Osteocyte (in vitro differentiated cells): Measurements from ENCODE around the gene PTN. TPM values are rescaled to one million over a fixed set of nuclear protein-coding genes. Genes with fewer than 3 reads are reported as not detected.

Experiments
- DNase-seq: peaks from one replicate; pipeline ENCODE4 v3.0.0; 2021; ENCODE audit warnings: mixed read lengths; ENCODE audit not compliant: unreplicated experiment; ENCODE audit errors: extremely low spot score
- H3K27ac Mint-ChIP-seq: one replicate; pipeline ENCODE4 v1.8.0; 2021; ENCODE audit warnings: mild to moderate bottlenecking, mixed read lengths; ENCODE audit not compliant: unreplicated experiment
- H3K27me3 Mint-ChIP-seq: one replicate; pipeline ENCODE4 v1.8.0; 2021; ENCODE audit warnings: mixed read lengths; ENCODE audit not compliant: unreplicated experiment
- H3K36me3 Mint-ChIP-seq: one replicate; pipeline ENCODE4 v1.8.0; 2021; ENCODE audit warnings: mixed read lengths; ENCODE audit not compliant: unreplicated experiment
- H3K4me1 Mint-ChIP-seq: one replicate; pipeline ENCODE4 v1.8.0; 2021; ENCODE audit warnings: mixed read lengths; ENCODE audit not compliant: unreplicated experiment
- H3K4me3 Mint-ChIP-seq: one replicate; pipeline ENCODE4 v1.8.0; 2021; ENCODE audit warnings: mild to moderate bottlenecking, moderate library complexity, mixed read lengths; ENCODE audit not compliant: unreplicated experiment
- H3K9me3 Mint-ChIP-seq: one replicate; pipeline ENCODE4 v1.8.0; 2021; ENCODE audit warnings: mixed read lengths; ENCODE audit not compliant: unreplicated experiment
- CTCF ChIP-seq: fragments of 200-600 bp; sonication (generic); IDR thresholded peaks from 2 replicates; pipeline ENCODE4 v1.5.0; 2021; ENCODE audit warnings: antibody characterized with exemption, mild to moderate bottlenecking, moderate library complexity
- total RNA-seq: library from RNA; stranded (reverse); gene quantifications from 2 replicates; pipeline ENCODE4 v1.2.1, GENCODE V29; 2021

The PTN gene
- total RNA-seq, 1 donor from 2014 or later = 77.8 TPM

- DNase-seq = no peak
- no peaks in the 10 kb centered on the region for H3K27me3 Mint-ChIP-seq
- no peaks in the 10 kb centered on the region for H3K4me1 Mint-ChIP-seq
- no peaks in the 10 kb centered on the region for H3K9me3 Mint-ChIP-seq
- no peak overlapping the region for H3K4me3 Mint-ChIP-seq
- no peak for TF ChIP-seq CTCF
- no peak overlapping the region for H3K27ac Mint-ChIP-seq
- H3K36me3 Mint-ChIP-seq = peaks cover 18% of the 10 kb centered on the region
Measured at GRCh38 chr7:137258552-137258951, 85.0 kb downstream of the PTN start.

GRCh38 chr7:137254766-137255165 lies 88.8 kb downstream of the PTN start:
- Mint-ChIP-seq H3K4me1 (no peaks in the 10 kb centered on the region), H3K27me3 (no peaks in the 10 kb centered on the region), H3K4me3 (no peak overlapping the region), H3K9me3 (no peaks in the 10 kb centered on the region), H3K27ac (no peak overlapping the region), H3K36me3 (peaks cover 33% of the 10 kb centered on the region)
- no peak for DNase-seq
- no peak for TF ChIP-seq CTCF

- no peak overlapping the region for H3K4me3 Mint-ChIP-seq
- peaks cover 3% of the 10 kb centered on the region for H3K9me3 Mint-ChIP-seq
- peaks cover 19% of the 10 kb centered on the region for H3K36me3 Mint-ChIP-seq
- no peak overlapping the region for H3K27ac Mint-ChIP-seq
- no peaks in the 10 kb centered on the region for H3K27me3 Mint-ChIP-seq
- no peak for DNase-seq
- TF ChIP-seq CTCF = no peak
- no peaks in the 10 kb centered on the region for H3K4me1 Mint-ChIP-seq
Measured at GRCh38 chr7:137245890-137246289, 97.6 kb downstream of the PTN start.

- H3K27ac Mint-ChIP-seq = no peak overlapping the region
- no peaks in the 10 kb centered on the region for H3K4me1 Mint-ChIP-seq
- TF ChIP-seq CTCF = no peak
- H3K4me3 Mint-ChIP-seq = no peak overlapping the region
- H3K27me3 Mint-ChIP-seq = no peaks in the 10 kb centered on the region
- peaks cover 12% of the 10 kb centered on the region for H3K36me3 Mint-ChIP-seq
- peaks cover 3% of the 10 kb centered on the region for H3K9me3 Mint-ChIP-seq
- DNase-seq = no peak
Measured at GRCh38 chr7:137245186-137245585, 98.3 kb downstream of the PTN start.

- H3K27me3 Mint-ChIP-seq = no peaks in the 10 kb centered on the region
- TF ChIP-seq CTCF = no peak
- peaks cover 7% of the 10 kb centered on the region for H3K36me3 Mint-ChIP-seq
- H3K9me3 Mint-ChIP-seq = peaks cover 3% of the 10 kb centered on the region
- DNase-seq = no peak
- H3K27ac Mint-ChIP-seq = no peak overlapping the region
- H3K4me3 Mint-ChIP-seq = no peak overlapping the region
- H3K4me1 Mint-ChIP-seq = no peaks in the 10 kb centered on the region
Measured at GRCh38 chr7:137243741-137244140, 99.8 kb downstream of the PTN start.
